Putamen (tissue), 1 donor: ENCODE results near the gene FASLG.
"Not testable (repeated sequence)": the region's sequence is repeated elsewhere in the genome, so short reads cannot be mapped to it uniquely, and the experiment has no call there.

Experiments used
- DNase-seq: peaks from one replicate; pipeline ENCODE4 v3.0.0-alpha.2; 2016; ENCODE audit warnings: low spot score

FASLG gene

DNA sequence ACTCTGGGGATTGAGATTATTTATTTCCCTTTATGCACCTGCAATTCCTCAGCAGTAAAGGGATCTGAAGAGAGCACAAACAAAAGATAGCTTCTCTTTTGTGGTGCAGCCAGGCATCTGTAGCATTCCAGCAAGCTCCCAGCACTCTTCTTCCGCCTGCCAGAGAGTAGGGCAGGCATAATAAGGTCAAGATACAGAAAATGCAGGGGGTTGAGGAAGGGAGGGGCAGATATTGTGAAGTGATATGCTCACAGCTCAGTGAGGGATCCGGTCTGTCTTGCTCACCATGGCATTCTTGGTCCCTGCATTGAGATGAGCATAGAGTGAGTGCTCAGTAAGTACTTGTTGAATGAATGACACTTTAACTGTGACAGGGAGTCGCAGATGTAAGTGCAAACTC lies 23.9 kb downstream of the FASLG start:
- DNase-seq: no peak

GRCh38 chr1:172686143-172686542 lies 27.2 kb downstream of the FASLG start:
- no peak for DNase-seq

- DNase-seq: not testable (repeated sequence)
These were observed 29.7 kb downstream of the FASLG start for GRCh38 chr1:172688428-172689085.

DNA sequence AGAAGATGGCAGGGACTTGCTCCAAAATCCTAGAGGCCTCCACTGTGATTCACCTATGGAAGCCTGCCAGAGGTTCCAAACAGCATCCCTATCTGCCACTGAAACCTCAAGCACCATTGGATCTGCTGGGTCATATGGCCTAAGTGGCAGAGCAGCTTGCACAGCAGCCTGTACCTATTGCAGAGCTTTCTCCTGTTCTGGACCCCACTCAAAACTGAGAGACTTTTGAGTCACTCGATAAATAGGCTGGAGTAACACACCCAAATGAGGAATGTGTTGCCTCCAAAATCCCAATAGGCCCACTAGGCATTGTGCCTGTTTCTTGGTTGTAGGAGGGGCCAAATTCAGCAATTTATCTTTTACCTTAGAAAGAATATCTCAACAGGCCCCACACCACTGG lies 32.0 kb downstream of the FASLG start:
- not testable (repeated sequence) for DNase-seq

DNA sequence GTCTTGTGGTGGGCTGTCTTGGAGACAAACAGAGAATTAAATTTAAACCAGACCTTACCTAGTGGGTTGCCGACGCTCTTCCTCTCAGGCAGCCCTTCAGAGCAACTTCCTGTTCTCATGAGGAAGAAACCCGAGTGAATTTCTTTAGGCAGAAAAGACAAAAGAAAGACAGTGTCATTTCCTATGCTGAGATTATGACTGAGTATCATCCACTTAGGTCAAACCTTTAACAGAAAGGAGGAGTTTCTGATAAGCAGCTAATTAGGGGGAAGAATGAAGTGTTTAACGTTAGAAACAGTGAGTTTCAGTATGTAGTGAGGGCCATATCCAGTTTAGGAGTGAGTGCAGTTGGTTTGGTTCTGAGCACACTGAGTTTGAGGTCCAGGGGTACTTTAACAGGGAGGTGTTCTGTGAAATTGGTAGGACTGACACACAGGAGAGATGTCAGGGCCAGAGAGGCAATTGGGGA lies 38.7 kb downstream of the FASLG start:
- DNase-seq: no peak

DNA sequence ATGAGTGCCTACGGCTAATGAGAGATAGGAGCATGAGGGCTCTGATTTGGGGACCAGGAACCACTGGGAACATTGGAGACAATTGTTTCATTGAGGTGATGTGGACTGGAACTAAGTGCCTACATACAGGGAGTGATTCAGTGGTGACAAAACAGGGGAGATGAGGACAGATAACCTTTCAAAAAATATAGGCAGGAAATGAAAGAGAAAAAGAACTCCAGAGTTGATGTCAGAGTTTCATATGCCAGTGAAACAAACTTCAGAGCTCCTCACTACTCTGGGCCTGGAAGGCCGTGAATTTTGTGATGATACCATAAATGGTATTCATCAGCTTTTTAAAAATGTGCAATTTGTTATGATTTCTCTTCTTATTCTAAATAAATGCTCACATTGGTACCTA lies 39.3 kb downstream of the FASLG start:
- DNase-seq: no peak

DNA sequence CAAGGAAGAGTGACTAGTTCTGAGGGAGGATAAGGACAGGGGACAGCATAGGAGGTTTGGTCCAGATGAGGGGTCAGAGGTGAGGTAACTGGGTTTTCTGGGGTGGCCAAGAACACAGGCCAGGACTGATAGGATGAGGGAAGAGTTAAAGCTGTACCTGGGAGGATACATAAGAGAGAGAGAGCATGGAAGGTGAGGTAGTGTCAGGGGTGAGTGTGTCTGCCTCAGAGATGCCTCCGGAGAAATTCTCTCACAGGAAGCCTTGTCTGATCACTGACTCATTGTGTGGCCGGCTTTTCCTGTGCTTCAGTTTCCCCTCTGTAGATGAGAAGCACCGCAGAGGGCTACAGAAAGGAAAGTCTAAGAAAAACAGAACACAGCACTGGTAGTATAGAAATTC lies 40.2 kb downstream of the FASLG start:
- no peak for DNase-seq

GRCh38 chr1:172699695-172700227 lies 40.9 kb downstream of the FASLG start:
- no peak for DNase-seq

GRCh38 chr1:172700556-172700955 lies 41.7 kb downstream of the FASLG start:
- DNase-seq: no peak

DNA sequence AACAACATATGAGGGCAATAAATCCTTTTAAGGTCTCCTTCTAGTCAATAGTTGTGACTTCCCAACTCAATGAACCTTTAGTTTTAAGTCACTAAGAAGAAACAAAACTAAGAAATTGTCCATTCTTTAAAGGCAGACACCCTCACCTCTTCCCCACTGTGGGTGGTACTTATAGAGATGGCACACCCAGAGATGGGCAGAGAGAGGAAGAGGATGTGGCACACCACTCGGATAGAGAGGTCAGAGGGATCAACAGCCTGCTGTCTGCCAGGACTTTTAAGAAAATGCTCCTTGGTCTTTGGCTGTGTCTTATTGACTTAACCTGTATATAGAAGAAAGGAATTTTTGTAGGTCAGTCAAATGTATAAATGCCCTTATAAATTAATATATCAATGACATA lies 45.1 kb downstream of the FASLG start:
- no peak for DNase-seq

GRCh38 chr1:172704420-172705210 lies 45.7 kb downstream of the FASLG start:
- DNase-seq: no peak

DNA sequence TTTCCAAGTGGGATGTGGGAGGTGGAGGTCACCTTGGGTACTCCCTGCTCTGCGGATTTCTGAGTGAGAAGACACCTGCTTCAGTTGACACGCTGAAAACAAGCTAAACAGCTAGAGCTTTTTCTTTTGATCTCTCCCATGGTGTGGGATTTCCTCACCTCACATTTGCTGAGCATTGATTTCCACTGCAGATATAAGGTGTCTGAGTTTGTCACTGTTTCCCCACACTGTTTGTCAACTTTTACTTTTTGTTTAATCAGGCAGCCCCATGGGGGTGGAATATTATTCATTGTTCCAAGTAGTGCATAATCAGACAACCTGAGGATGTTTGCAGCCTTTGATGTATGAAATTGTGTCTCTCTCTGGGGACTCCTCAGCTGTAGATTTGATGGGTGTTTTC lies 49.5 kb downstream of the FASLG start:
- DNase-seq: no peak

- DNase-seq: no peak
These were observed 52.7 kb downstream of the FASLG start for GRCh38 chr1:172711558-172711957.

GRCh38 chr1:172713466-172713865 lies 54.6 kb downstream of the FASLG start:
- no peak for DNase-seq
